CD4-positive, alpha-beta T cell (primary cell): ENCODE data around the gene SEMA6C. TPM values are rescaled to one million over a fixed set of nuclear protein-coding genes. Genes with fewer than 3 reads are reported as not detected.

ENCODE experiments used
- ATAC-seq: fragments of 200-7000 bp; cut with Tn5 transposase; one replicate; pipeline ENCODE4 v1.10.0; 2022; ENCODE audit warnings: mild to moderate bottlenecking; ENCODE audit not compliant: poor library complexity
- CTCF ChIA-PET: fragments of 350-600 bp; sonication (Branson Sonifier 250); formaldehyde crosslinking; loops from one replicate; lab custom pipeline; 2021; ENCODE audit warnings: antibody characterized with exemption, inconsistent platforms; lab: Charles Lee
- POLR2A ChIA-PET: fragments of 350-600 bp; sonication (Branson Sonifier 250); formaldehyde crosslinking; loops from one replicate; lab custom pipeline; 2021; ENCODE audit warnings: antibody characterized with exemption, inconsistent platforms; lab: Charles Lee
- DNase-seq, 14 experiments: peaks; one replicate each; pipeline ENCODE4 v3.0.0-alpha.2; 2013 to 2020; ENCODE audit warnings: mixed read lengths in 2 of 14
- H3K27ac ChIP-seq, 2 donors: one replicate each; pipeline versions ENCODE4 v1.5.1 to v1.7.0; 2013; ENCODE audit warnings: low read length in 2 of 2, low read depth in 1 of 2, mild to moderate bottlenecking in 1 of 2
- H3K27me3 ChIP-seq, 2 experiments: 1 replicate in 1 of 2; 2 replicates in 1 of 2; pipeline versions ENCODE4 v1.6.1 to v1.7.0; 2013; ENCODE audit warnings: low read length in 2 of 2, control low read depth in 1 of 2, mild to moderate bottlenecking in 1 of 2, moderate library complexity in 1 of 2; ENCODE audit not compliant: insufficient read depth in 2 of 2, control insufficient read depth in 1 of 2
- H3K36me3 ChIP-seq: one replicate; pipeline ENCODE4 v1.6.1; 2013; ENCODE audit warnings: low read length, control low read depth; ENCODE audit not compliant: insufficient read depth
- H3K4me1 ChIP-seq: one replicate; pipeline ENCODE4 v1.6.1; 2013; ENCODE audit warnings: low read length, control low read depth; ENCODE audit not compliant: insufficient read depth
- H3K4me3 ChIP-seq: one replicate; pipeline ENCODE4 v1.5.1; 2013; ENCODE audit warnings: mild to moderate bottlenecking, low read length, moderate library complexity
- H3K9me3 ChIP-seq, 2 experiments: 1 replicate in 1 of 2; 2 replicates in 1 of 2; pipeline versions ENCODE4 v1.6.1 to v1.7.0; 2013; ENCODE audit warnings: low read length in 2 of 2, mild to moderate bottlenecking in 2 of 2, control low read depth in 1 of 2, moderate library complexity in 1 of 2; ENCODE audit not compliant: control insufficient read depth in 1 of 2, insufficient read depth in 1 of 2
- H3K27ac Mint-ChIP-seq: one replicate; pipeline ENCODE4 v1.8.0; 2020; ENCODE audit warnings: mixed read lengths
- H3K27me3 Mint-ChIP-seq: one replicate; pipeline ENCODE4 v1.8.0; 2021; ENCODE audit warnings: mixed read lengths
- H3K36me3 Mint-ChIP-seq: one replicate; pipeline ENCODE4 v1.8.0; 2021; ENCODE audit warnings: low read depth, mixed read lengths
- H3K4me1 Mint-ChIP-seq: one replicate; pipeline ENCODE4 v1.8.0; 2021; ENCODE audit warnings: low read depth, mixed read lengths
- H3K4me3 Mint-ChIP-seq: one replicate; pipeline ENCODE4 v1.8.0; 2020; ENCODE audit warnings: mild to moderate bottlenecking, mixed read lengths
- H3K9me3 Mint-ChIP-seq: one replicate; pipeline ENCODE4 v1.8.0; 2020; ENCODE audit warnings: mixed read lengths
- CTCF ChIP-seq: fragments of 200-600 bp; IDR thresholded peaks from one replicate; pipeline ENCODE4 v1.8.0; 2022; ENCODE audit warnings: antibody characterized with exemption, mild to moderate bottlenecking
- intact Hi-C, 2 experiments: fragments of 100-400 bp; cut with DNase I in 1 of 2; cut with micrococcal nuclease in 1 of 2; formaldehyde crosslinking; loops; one replicate each; pipeline versions ENCODE4 v1.15.1 to v1.9.0; 2023 to 2025; cut with DNase I, micrococcal nuclease
- total RNA-seq, 174 experiments: library from RNA in 2 of 174; stranded (reverse) in 2 of 174; gene quantifications; one replicate each; pipeline ENCODE4 v1.2.3 and lab custom pipeline; 2021 to 2026

The SEMA6C gene
- total RNA-seq, 2 experiments from 2014 or later, result 3.8 to 5.5 TPM

DNA sequence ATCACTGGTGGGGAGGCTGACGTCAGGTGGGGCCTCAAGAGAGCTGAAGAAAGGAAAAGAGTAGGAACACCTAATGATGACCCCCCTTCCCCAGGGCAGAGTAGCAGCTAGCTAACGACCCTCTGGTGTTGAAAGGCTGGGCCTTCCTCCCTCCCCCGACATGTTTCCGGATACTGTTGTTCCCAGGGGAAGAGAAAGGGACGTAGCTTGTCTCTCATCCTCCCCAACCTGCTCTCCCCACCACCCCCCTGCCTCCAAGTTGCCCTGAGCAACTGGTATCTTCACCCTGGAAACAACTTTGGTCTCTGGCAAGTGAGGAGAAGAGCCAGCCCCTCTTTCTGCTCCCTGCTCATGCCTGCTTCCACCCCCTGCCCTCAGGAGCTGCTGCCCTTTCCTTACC lies 2.4 kb downstream of the SEMA6C start:
- no peaks in the 10 kb centered on the region for H3K36me3 ChIP-seq
- intact Hi-C loops, result no loop called here
- Mint-ChIP-seq H3K4me3 (no peak overlapping the region), H3K27me3 (no peaks in the 10 kb centered on the region), H3K9me3 (no peaks in the 10 kb centered on the region), H3K27ac (no peak overlapping the region), H3K36me3 (peaks cover 5% of the 10 kb centered on the region), H3K4me1 (peaks cover 18% of the 10 kb centered on the region)
- CTCF ChIA-PET, result interaction anchor here (1.1 kb wide), 1 partner anchor 12 kb away, joined by 3 read pairs; no protein-coding TSS in a partner anchor
- H3K4me1 ChIP-seq, result peaks cover 26% of the 10 kb centered on the region
- no peak for TF ChIP-seq CTCF
- no peaks in the 10 kb centered on the region for H3K27me3 ChIP-seq
- DNase-seq, result no peak
- no peak overlapping the region for H3K27ac ChIP-seq
- H3K9me3 ChIP-seq, result no peaks in the 10 kb centered on the region
- no peak for ATAC-seq
- H3K4me3 ChIP-seq, result no peak overlapping the region
- POLR2A ChIA-PET, result interaction anchor here (1.6 to 5.4 kb wide), 2 partner anchors 12 to 14 kb away, joined by 6 to 26 read pairs; partner anchors contain the start of gene TNFAIP8L2

GRCh38 chr1:151143057-151143435 lies 3.4 kb downstream of the SEMA6C start:
- no peak for DNase-seq
- H3K4me3 Mint-ChIP-seq, result no peak overlapping the region
- Histone ChIP-seq H3K27me3 (no peaks in the 10 kb centered on the region), H3K9me3 (no peaks in the 10 kb centered on the region), H3K36me3 (no peaks in the 10 kb centered on the region), H3K27ac (no peak overlapping the region), H3K4me3 (no peak overlapping the region), H3K4me1 (peaks cover 26% of the 10 kb centered on the region)
- ATAC-seq, result no peak
- ChIA-PET POLR2A (interaction anchor here (1.6 kb wide), 1 partner anchor 11 kb away, joined by 6 read pairs; no protein-coding TSS in a partner anchor), CTCF (no interaction called here)
- no peak for TF ChIP-seq CTCF
- H3K9me3 Mint-ChIP-seq, result no peaks in the 10 kb centered on the region
- no peaks in the 10 kb centered on the region for H3K27me3 Mint-ChIP-seq
- intact Hi-C loops, result no loop called here
- peaks cover 18% of the 10 kb centered on the region for H3K4me1 Mint-ChIP-seq
- no peak overlapping the region for H3K27ac Mint-ChIP-seq
- peaks cover 5% of the 10 kb centered on the region for H3K36me3 Mint-ChIP-seq

DNA sequence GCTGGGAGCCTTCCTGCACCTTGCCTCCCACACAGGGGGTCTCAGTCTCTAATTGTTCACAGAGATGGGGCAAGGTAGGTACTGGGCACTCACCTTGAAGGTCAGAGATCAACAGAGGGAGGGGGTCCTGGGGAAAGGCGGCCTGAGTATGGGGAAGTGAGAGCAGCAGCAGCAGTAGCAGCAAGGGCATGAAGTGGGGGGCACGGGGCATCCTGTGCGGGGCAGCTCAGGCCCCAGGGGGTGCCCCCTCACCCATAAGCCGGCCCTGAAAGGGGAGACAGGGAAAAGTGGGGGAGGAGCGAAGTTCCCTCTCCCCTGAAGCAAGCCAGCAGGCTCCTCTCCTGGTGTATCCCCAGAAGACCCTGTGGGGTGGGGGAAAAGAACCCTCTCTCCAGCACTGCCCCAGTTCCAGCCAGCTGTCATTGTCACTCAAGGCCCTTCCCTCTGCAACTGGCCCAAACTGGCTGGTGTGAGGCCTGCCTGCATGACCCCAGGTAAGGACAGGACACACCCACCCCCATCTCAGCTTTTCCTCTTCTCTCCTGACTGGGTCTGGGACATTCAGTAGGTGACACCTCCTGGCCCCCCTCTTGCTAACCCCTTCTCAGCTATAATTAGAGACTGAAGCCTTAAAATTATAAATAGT lies 3.9 kb downstream of the SEMA6C start:
- Mint-ChIP-seq H3K9me3 (no peaks in the 10 kb centered on the region), H3K4me3 (no peak overlapping the region), H3K27me3 (no peaks in the 10 kb centered on the region), H3K27ac (no peak overlapping the region), H3K36me3 (peaks cover 5% of the 10 kb centered on the region), H3K4me1 (peaks cover 18% of the 10 kb centered on the region)
- Histone ChIP-seq H3K36me3 (no peaks in the 10 kb centered on the region), H3K4me1 (peaks cover 25% of the 10 kb centered on the region), H3K27ac (no peak overlapping the region), H3K4me3 (no peak overlapping the region), H3K9me3 (no peaks in the 10 kb centered on the region), H3K27me3 (no peaks in the 10 kb centered on the region)
- ChIA-PET POLR2A (no interaction called here), CTCF (interaction anchor here (1.4 kb wide), 1 partner anchor 11 kb away, joined by 3 read pairs; no protein-coding TSS in a partner anchor)
- TF ChIP-seq CTCF, result no peak
- intact Hi-C loops, result no loop called here
- DNase-seq (no peak), ATAC-seq (no peak)
